Activated naive CD8-positive, alpha-beta T cell treated with anti-CD3 and anti-CD28 coated beads, Interleukin-2, amount 10 ng/mL, durations not matched to agents 7 days and 5 days (primary cell): Measurements from ENCODE around the gene GOLT1B. TPM values are rescaled to one million over a fixed set of nuclear protein-coding genes. Genes with fewer than 3 reads are reported as not detected.

Experiments used
- ATAC-seq: fragments of 150-1000 bp; cut with Tn5 transposase; one replicate; pipeline ENCODE4 v1.10.0; 2021; ENCODE audit warnings: low read depth, moderate library complexity
- POLR2A ChIA-PET: fragments of 350-600 bp; sonication (Branson Sonifier 250); formaldehyde crosslinking; loops from one replicate; lab custom pipeline; 2021; ENCODE audit warnings: antibody characterized with exemption; lab: Charles Lee
- DNase-seq: peaks from one replicate; pipeline ENCODE4 v3.0.0; 2021
- H3K27ac Mint-ChIP-seq: one replicate; pipeline ENCODE4 v1.8.0; 2022; ENCODE audit warnings: mild to moderate bottlenecking, mixed read lengths
- H3K27me3 Mint-ChIP-seq: one replicate; pipeline ENCODE4 v1.8.0; 2022; ENCODE audit warnings: mild to moderate bottlenecking, moderate library complexity, mixed read lengths
- H3K36me3 Mint-ChIP-seq: one replicate; pipeline ENCODE4 v1.8.0; 2021; ENCODE audit warnings: mild to moderate bottlenecking, mixed read lengths
- H3K4me1 Mint-ChIP-seq: one replicate; pipeline ENCODE4 v1.8.0; 2021; ENCODE audit warnings: mixed read lengths
- H3K4me3 Mint-ChIP-seq: one replicate; pipeline ENCODE4 v1.8.0; 2022; ENCODE audit warnings: mild to moderate bottlenecking, moderate library complexity, mixed read lengths
- H3K9me3 Mint-ChIP-seq: one replicate; pipeline ENCODE4 v1.8.0; 2021; ENCODE audit warnings: mixed read lengths
- total RNA-seq, 2 experiments: library from RNA; stranded (reverse); gene quantifications; one replicate each; pipeline ENCODE4 v1.2.3, GENCODE V29; 2021

GOLT1B gene
- total RNA-seq, 2 experiments from 2014 or later: 33.2 to 38.1 TPM

DNA sequence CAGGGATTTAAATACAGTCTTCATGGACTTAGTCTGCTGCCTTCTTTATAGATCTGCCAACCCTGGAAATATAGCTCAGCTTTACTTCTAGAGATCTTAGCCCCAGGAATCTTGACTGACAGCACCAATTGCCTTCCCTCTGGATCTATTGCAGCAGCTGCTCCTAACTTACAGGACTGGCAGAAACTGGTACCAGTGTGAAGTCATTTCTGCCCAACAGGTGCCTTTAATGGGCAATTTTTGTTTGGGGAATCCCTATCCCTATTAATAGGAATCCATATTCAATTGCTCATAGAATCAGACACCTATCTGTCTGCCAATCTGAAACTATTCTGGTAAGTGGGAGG is 51.7 kb downstream of the GOLT1B start:
- ATAC-seq: no peak
- no peaks in the 10 kb centered on the region for H3K27me3 Mint-ChIP-seq
- no peak for DNase-seq
- H3K4me3 Mint-ChIP-seq: no peak overlapping the region
- no peaks in the 10 kb centered on the region for H3K4me1 Mint-ChIP-seq
- no peak overlapping the region for H3K27ac Mint-ChIP-seq
- POLR2A ChIA-PET: no interaction called here
- H3K36me3 Mint-ChIP-seq: no peaks in the 10 kb centered on the region
- H3K9me3 Mint-ChIP-seq: no peaks in the 10 kb centered on the region

DNA sequence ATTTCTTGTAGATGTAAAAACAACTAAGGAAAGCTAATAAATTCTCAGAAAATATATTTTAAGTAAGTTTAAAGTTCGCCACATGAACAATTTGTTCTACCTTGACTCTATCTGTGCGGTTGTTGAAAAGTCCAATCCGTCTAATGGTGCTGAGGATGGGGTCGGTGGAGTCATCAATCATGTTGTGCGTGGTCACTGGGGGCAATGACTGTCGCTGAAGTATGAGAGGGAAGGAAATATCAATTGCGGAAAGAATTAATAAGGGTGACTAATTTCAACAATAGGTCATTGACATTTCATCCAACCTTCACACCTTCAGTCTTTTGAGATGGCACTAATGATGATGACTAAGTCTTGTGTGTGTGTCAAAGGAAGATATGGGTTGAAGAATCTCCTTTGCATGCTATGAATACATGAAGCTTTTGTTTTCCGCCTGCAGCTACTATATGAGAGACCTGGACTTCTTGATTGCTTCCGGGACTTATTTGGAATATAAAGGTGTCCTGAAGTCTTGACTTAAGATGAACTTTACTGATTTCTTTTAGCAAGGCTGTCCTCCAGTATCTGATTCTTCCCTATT is 56.6 kb downstream of the GOLT1B start:
- Mint-ChIP-seq H3K27ac (no peak overlapping the region), H3K9me3 (peaks cover 1% of the 10 kb centered on the region), H3K27me3 (no peaks in the 10 kb centered on the region), H3K4me3 (no peak overlapping the region), H3K4me1 (no peaks in the 10 kb centered on the region), H3K36me3 (no peaks in the 10 kb centered on the region)
- DNase-seq (no peak), ATAC-seq (no peak)
- POLR2A ChIA-PET: no interaction called here

GRCh38 chr12:21559855-21560569 is 58.4 kb downstream of the GOLT1B start:
- Mint-ChIP-seq H3K4me3 (no peak overlapping the region), H3K36me3 (no peaks in the 10 kb centered on the region), H3K9me3 (peaks cover 1% of the 10 kb centered on the region), H3K27me3 (no peaks in the 10 kb centered on the region), H3K27ac (no peak overlapping the region), H3K4me1 (no peaks in the 10 kb centered on the region)
- no peak for ATAC-seq
- POLR2A ChIA-PET: no interaction called here
- no peak for DNase-seq

- H3K4me3 Mint-ChIP-seq: no peak overlapping the region
- ATAC-seq (no peak), DNase-seq (no peak)
- H3K27ac Mint-ChIP-seq: no peak overlapping the region
- no peaks in the 10 kb centered on the region for H3K27me3 Mint-ChIP-seq
- POLR2A ChIA-PET: no interaction called here
- no peaks in the 10 kb centered on the region for H3K36me3 Mint-ChIP-seq
- no peaks in the 10 kb centered on the region for H3K4me1 Mint-ChIP-seq
- H3K9me3 Mint-ChIP-seq: peaks cover 1% of the 10 kb centered on the region
These were observed 59.6 kb downstream of the GOLT1B start for GRCh38 chr12:21561158-21561557.

DNA sequence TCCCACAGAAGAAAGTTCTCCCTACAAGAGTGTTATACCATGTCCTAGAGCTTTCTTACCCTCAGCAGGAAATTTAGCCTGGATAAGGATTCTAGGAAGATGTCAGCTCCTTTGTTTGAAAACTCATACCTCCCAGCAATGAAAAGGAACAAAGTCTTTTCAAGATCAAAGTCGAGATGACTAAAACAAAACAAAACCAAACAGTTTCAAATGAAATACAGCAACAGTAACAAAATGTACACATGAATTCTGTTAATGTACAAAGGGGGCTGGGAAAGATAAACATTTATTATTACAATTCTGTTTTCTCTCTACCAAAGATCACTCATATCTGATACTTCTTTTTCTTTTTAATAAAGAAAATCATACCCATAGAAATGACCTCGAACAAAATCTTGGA is 61.3 kb downstream of the GOLT1B start:
- no peaks in the 10 kb centered on the region for H3K36me3 Mint-ChIP-seq
- DNase-seq (no peak), ATAC-seq (no peak)
- POLR2A ChIA-PET: no interaction called here
- H3K4me3 Mint-ChIP-seq: no peak overlapping the region
- no peaks in the 10 kb centered on the region for H3K27me3 Mint-ChIP-seq
- peaks cover 1% of the 10 kb centered on the region for H3K9me3 Mint-ChIP-seq
- no peak overlapping the region for H3K27ac Mint-ChIP-seq
- no peaks in the 10 kb centered on the region for H3K4me1 Mint-ChIP-seq

- DNase-seq: no peak
- H3K27ac Mint-ChIP-seq: no peak overlapping the region
- no peaks in the 10 kb centered on the region for H3K4me1 Mint-ChIP-seq
- ATAC-seq: no peak
- no peak overlapping the region for H3K4me3 Mint-ChIP-seq
- no peaks in the 10 kb centered on the region for H3K36me3 Mint-ChIP-seq
- H3K27me3 Mint-ChIP-seq: peaks cover 2% of the 10 kb centered on the region
- peaks cover 1% of the 10 kb centered on the region for H3K9me3 Mint-ChIP-seq
- POLR2A ChIA-PET: no interaction called here
These were observed 64.8 kb downstream of the GOLT1B start for GRCh38 chr12:21566223-21566906.

DNA sequence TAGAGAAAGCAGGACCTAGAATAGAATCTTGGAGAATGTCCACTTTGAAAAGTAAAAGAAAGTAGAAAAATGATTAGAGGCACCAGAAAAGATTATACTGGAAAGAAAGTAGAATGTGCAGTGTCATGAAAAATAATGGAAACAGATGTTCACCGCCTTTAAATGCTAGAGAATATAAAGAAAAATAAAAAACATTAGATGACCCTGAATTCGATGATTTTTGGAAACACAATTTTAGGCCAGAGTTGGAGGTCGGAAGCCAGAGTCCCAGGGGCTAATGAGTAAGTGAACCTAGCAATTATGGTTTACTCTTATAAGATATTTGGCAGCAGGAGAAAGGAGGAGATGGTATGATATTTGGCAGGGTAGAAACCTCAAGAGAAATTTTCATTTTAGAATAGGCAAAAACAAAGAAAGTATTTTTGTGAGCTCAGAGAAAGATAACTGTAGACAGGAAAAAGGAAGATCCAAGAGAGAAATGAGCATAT is 65.4 kb downstream of the GOLT1B start:
- Mint-ChIP-seq H3K4me1 (no peaks in the 10 kb centered on the region), H3K4me3 (no peak overlapping the region), H3K36me3 (no peaks in the 10 kb centered on the region), H3K27ac (no peak overlapping the region), H3K27me3 (peaks cover 2% of the 10 kb centered on the region), H3K9me3 (peaks cover 1% of the 10 kb centered on the region)
- no peak for ATAC-seq
- POLR2A ChIA-PET: no interaction called here
- no peak for DNase-seq

Other genes starting within 250 kb of the GOLT1B start
- gene SLCO1A2, start 166.9 kb upstream of the GOLT1B start, total RNA-seq: not detected
- gene IAPP, start 128.9 kb upstream of the GOLT1B start, total RNA-seq: not detected
- gene PYROXD1, start 64.1 kb upstream of the GOLT1B start, total RNA-seq: 10 to 100 TPM; 26.7 to 28.4 TPM
- gene RECQL, start 154 bp upstream of the GOLT1B start, total RNA-seq: 10 to 100 TPM; 82.1 to 86.8 TPM
- under 1 TPM; 0.11 to 0.23 TPM for gene SPX, start 24.5 kb downstream of the GOLT1B start, total RNA-seq
- under 1 TPM; 0.14 to 0.17 TPM for gene GYS2, start 103.1 kb downstream of the GOLT1B start, total RNA-seq
- gene LDHB, start 156.1 kb downstream of the GOLT1B start, total RNA-seq: 100 to 1,000 TPM; 911 to 954 TPM